Naive thymus-derived CD4-positive, alpha-beta T cell (primary cell): ENCODE results near the gene ARL5A. TPM values are rescaled to one million over a fixed set of nuclear protein-coding genes. Genes with fewer than 3 reads are reported as not detected.

Source experiments
- ATAC-seq: fragments of 150-1000 bp; cut with Tn5 transposase; 2 replicates; pipeline ENCODE4 v1.10.0; 2021; ENCODE audit warnings: mild to moderate bottlenecking, moderate library complexity
- CTCF ChIA-PET: fragments of 350-600 bp; sonication (Branson Sonifier 250); formaldehyde crosslinking; loops from one replicate; lab custom pipeline; 2021; ENCODE audit warnings: antibody characterized with exemption; lab: Charles Lee
- POLR2A ChIA-PET: fragments of 350-600 bp; sonication (Branson Sonifier 250); formaldehyde crosslinking; loops from one replicate; lab custom pipeline; 2021; ENCODE audit warnings: antibody characterized with exemption, inconsistent platforms; lab: Charles Lee
- DNase-seq, 9 donors: peaks; one replicate each; pipeline versions ENCODE4 v3.0.0 to v3.0.0-alpha.2; 2020 to 2022; ENCODE audit warnings: mixed read lengths in 1 of 9
- H3K27ac ChIP-seq: one replicate; pipeline ENCODE4 v1.7.0; 2013; ENCODE audit warnings: mild to moderate bottlenecking, low read depth, low read length, moderate library complexity
- H3K27me3 ChIP-seq, 2 donors: one replicate each; pipeline ENCODE4 v1.7.0; 2013; ENCODE audit warnings: low read length in 2 of 2, mild to moderate bottlenecking in 2 of 2, moderate library complexity in 2 of 2; ENCODE audit not compliant: control insufficient read depth in 2 of 2, insufficient read depth in 2 of 2
- H3K36me3 ChIP-seq, 3 experiments: 1 replicate in 2 of 3; 2 replicates in 1 of 3; pipeline ENCODE4 v1.7.0; 2013; ENCODE audit warnings: low read length in 3 of 3, mild to moderate bottlenecking in 3 of 3, moderate library complexity in 1 of 3; ENCODE audit not compliant: insufficient read depth in 3 of 3, control insufficient read depth in 2 of 3
- H3K4me1 ChIP-seq, 2 donors: one replicate each; pipeline ENCODE4 v1.7.0; 2013; ENCODE audit warnings: low read length in 2 of 2, mild to moderate bottlenecking in 2 of 2, moderate library complexity in 1 of 2; ENCODE audit not compliant: control insufficient read depth in 2 of 2, insufficient read depth in 2 of 2
- H3K4me3 ChIP-seq: 2 replicates; pipeline ENCODE4 v1.7.0; 2013; ENCODE audit warnings: mild to moderate bottlenecking, low read length
- H3K9me3 ChIP-seq, 3 experiments: 1 replicate in 2 of 3; 2 replicates in 1 of 3; pipeline ENCODE4 v1.7.0; 2013; ENCODE audit warnings: low read length in 3 of 3; ENCODE audit not compliant: control insufficient read depth in 2 of 3
- H3K27ac Mint-ChIP-seq, 9 donors: one replicate each; pipeline ENCODE4 v1.8.0; 2020 to 2022; ENCODE audit warnings: mixed read lengths in 9 of 9, mild to moderate bottlenecking in 8 of 9, moderate library complexity in 5 of 9, inconsistent platforms in 2 of 9
- H3K27me3 Mint-ChIP-seq, 5 donors: one replicate each; pipeline ENCODE4 v1.8.0; 2021 to 2022; ENCODE audit warnings: mixed read lengths in 5 of 5, mild to moderate bottlenecking in 1 of 5
- H3K36me3 Mint-ChIP-seq, 5 donors: one replicate each; pipeline ENCODE4 v1.8.0; 2020 to 2022; ENCODE audit warnings: mixed read lengths in 5 of 5, mild to moderate bottlenecking in 3 of 5, inconsistent platforms in 1 of 5
- H3K4me1 Mint-ChIP-seq, 7 donors: one replicate each; pipeline ENCODE4 v1.8.0; 2020 to 2022; ENCODE audit warnings: mixed read lengths in 7 of 7, mild to moderate bottlenecking in 3 of 7, inconsistent platforms in 1 of 7
- H3K4me3 Mint-ChIP-seq, 10 donors: one replicate each; pipeline ENCODE4 v1.8.0; 2020 to 2022; ENCODE audit warnings: mild to moderate bottlenecking in 10 of 10, mixed read lengths in 10 of 10, moderate library complexity in 6 of 10, inconsistent platforms in 2 of 10
- H3K9me3 Mint-ChIP-seq, 11 donors: one replicate each; pipeline ENCODE4 v1.8.0; 2020 to 2022; ENCODE audit warnings: mixed read lengths in 11 of 11, mild to moderate bottlenecking in 4 of 11, inconsistent platforms in 1 of 11, moderate library complexity in 1 of 11
- intact Hi-C, 2 donors: fragments of 100-400 bp; cut with micrococcal nuclease; formaldehyde crosslinking; loops; one replicate each; pipeline ENCODE4 v1.15.1; 2023
- polyA plus RNA-seq, 2 donors: library from polyadenylated mRNA; unstranded; fragments of 300-500 nt; fragmentation: Illumina TruSeq; gene quantifications; one replicate each; pipeline ENCODE4 v1.2.3, GENCODE V29; 2021
- total RNA-seq, 6 experiments: library from RNA in 5 of 6; stranded (reverse) in 5 of 6; gene quantifications; 1 replicate in 5 of 6; 2 replicates in 1 of 6; pipeline ENCODE4 v1.2.3 and lab custom pipeline; 2021 to 2026

Gene ARL5A
- total and polyA plus RNA-seq, 7 experiments from 2014 or later = 25.8 to 68.3 (median 35.6) TPM

- ChIA-PET CTCF (no interaction called here), POLR2A (interaction anchor here (0.9 to 3.4 kb wide), 2 partner anchors 191 to 539 kb away, joined by 3 to 22 read pairs; no protein-coding TSS in a partner anchor)
- peak overlapping the region; percentile 84 to 97 (median 90) for H3K4me3 Mint-ChIP-seq
- peak overlapping the region; percentile 93 for H3K4me3 ChIP-seq
- DNase-seq (no peak), ATAC-seq (no peak)
- H3K36me3 Mint-ChIP-seq = peaks cover 0 to 4% (median 0%) of the 10 kb centered on the region in 5 donors
- peaks cover 0 to 4% (median 0%) of the 10 kb centered on the region in 3 experiments for H3K36me3 ChIP-seq
- intact Hi-C loops = loop anchor here (1.0 to 10.0 kb wide), 13 partner anchors 21 to 889 kb away; partner anchors contain the start of genes NMI (in 2 of the 2), RBM43 (in 2 of the 2), STAM2 (in 2 of the 2) and ARL6IP6 (in 1 of the 2)
- H3K9me3 Mint-ChIP-seq = peaks cover 0 to 3% (median 0%) of the 10 kb centered on the region in 11 donors
- H3K27me3 Mint-ChIP-seq = peaks cover 0 to 8% (median 0%) of the 10 kb centered on the region in 5 donors
- peak overlapping the region; percentile 85 to 94 (median 92) for H3K27ac Mint-ChIP-seq
- no peaks in the 10 kb centered on the region for H3K27me3 ChIP-seq
- H3K4me1 Mint-ChIP-seq = peaks cover 24 to 46% (median 34%) of the 10 kb centered on the region in 7 donors
- no peaks in the 10 kb centered on the region for H3K9me3 ChIP-seq
- H3K27ac ChIP-seq = peak overlapping the region; percentile 87
- H3K4me1 ChIP-seq = peaks cover 13 to 26% of the 10 kb centered on the region in 2 donors
These were observed 686 bp upstream of the ARL5A start for GRCh38 chr2:151828890-151829324.

- Mint-ChIP-seq H3K27ac (peak overlapping the region; percentile 86 to 96 (median 92)), H3K9me3 (peaks cover 0 to 3% (median 0%) of the 10 kb centered on the region in 11 donors), H3K4me1 (peaks cover 36 to 58% (median 46%) of the 10 kb centered on the region in 7 donors), H3K36me3 (peaks cover 0 to 4% (median 0%) of the 10 kb centered on the region in 5 donors), H3K27me3 (peaks cover 0 to 4% (median 0%) of the 10 kb centered on the region in 5 donors), H3K4me3 (peak overlapping the region; percentile 84 to 97 (median 92))
- POLR2A ChIA-PET = interaction anchor here (1.0 to 3.4 kb wide), 3 partner anchors 13 to 347 kb away, joined by 3 to 22 read pairs (median 7); no protein-coding TSS in a partner anchor
- Histone ChIP-seq H3K36me3 (peaks cover 0 to 4% (median 0%) of the 10 kb centered on the region in 3 experiments), H3K4me3 (peak overlapping the region; percentile 93), H3K9me3 (no peaks in the 10 kb centered on the region), H3K4me1 (peaks cover 18 to 26% of the 10 kb centered on the region in 2 donors), H3K27ac (peak overlapping the region; percentile 87), H3K27me3 (no peaks in the 10 kb centered on the region)
- DNase-seq = peak in 3 of 9 donors; percentile 5 to 28 (median 10)
- ATAC-seq = peak; percentile 19
- intact Hi-C loops = loop anchor here (1.0 to 10.0 kb wide), 14 partner anchors 19 to 891 kb away; partner anchors contain the start of genes NMI (in 2 of the 2), RBM43 (in 2 of the 2), STAM2 (in 2 of the 2) and ARL6IP6 (in 1 of the 2)
- CTCF ChIA-PET = interaction anchor here (1.2 kb wide), 1 partner anchor 189 kb away, joined by 6 read pairs; no protein-coding TSS in a partner anchor
These were observed 568 bp downstream of the ARL5A start for GRCh38 chr2:151827564-151828142.

GRCh38 chr2:151826737-151827157 is 1.5 kb downstream of the ARL5A start:
- peaks cover 18 to 26% of the 10 kb centered on the region in 2 donors for H3K4me1 ChIP-seq
- ATAC-seq (no peak), DNase-seq (no peak)
- H3K27me3 Mint-ChIP-seq = no peaks in the 10 kb centered on the region
- intact Hi-C loops = loop anchor here (2.0 to 10.0 kb wide), 6 partner anchors 18 to 564 kb away; partner anchors contain the start of gene RBM43 (in 1 of the 2)
- H3K36me3 ChIP-seq = peaks cover 0 to 4% (median 0%) of the 10 kb centered on the region in 3 experiments
- H3K9me3 Mint-ChIP-seq = peaks cover 0 to 3% (median 0%) of the 10 kb centered on the region in 11 donors
- ChIA-PET CTCF (interaction anchor here (1.0 kb wide), 1 partner anchor 22 kb away, joined by 3 read pairs; no protein-coding TSS in a partner anchor), POLR2A (interaction anchor here (1.6 to 3.4 kb wide), 2 partner anchors 189 to 348 kb away, joined by 3 to 22 read pairs; no protein-coding TSS in a partner anchor)
- H3K9me3 ChIP-seq = no peaks in the 10 kb centered on the region
- H3K4me3 Mint-ChIP-seq = peak overlapping the region; percentile 84 to 97 (median 92)
- peaks cover 43 to 65% (median 52%) of the 10 kb centered on the region in 7 donors for H3K4me1 Mint-ChIP-seq
- H3K36me3 Mint-ChIP-seq = peaks cover 0 to 7% (median 0%) of the 10 kb centered on the region in 5 donors
- H3K27ac ChIP-seq = no peak overlapping the region
- peak overlapping the region; percentile 93 for H3K4me3 ChIP-seq
- H3K27me3 ChIP-seq = no peaks in the 10 kb centered on the region
- peak overlapping the region in 6 of 9 donors; percentile 9 to 94 (median 92) for H3K27ac Mint-ChIP-seq

- no peak for DNase-seq
- no peak overlapping the region for H3K4me3 ChIP-seq
- peaks cover 48 to 78% (median 65%) of the 10 kb centered on the region in 7 donors for H3K4me1 Mint-ChIP-seq
- ChIA-PET CTCF (interaction anchor here (0.7 kb wide), 2 partner anchors 172 to 586 kb away, joined by 3 to 4 read pairs; no protein-coding TSS in a partner anchor), POLR2A (no interaction called here)
- intact Hi-C loops = loop anchor here (5.0 to 10.0 kb wide), 5 partner anchors 177 to 563 kb away; partner anchors contain the start of gene RBM43 (in 1 of the 2)
- H3K27ac ChIP-seq = no peak overlapping the region
- H3K36me3 Mint-ChIP-seq = peaks cover 0 to 15% (median 7%) of the 10 kb centered on the region in 5 donors
- peaks cover 0 to 3% (median 0%) of the 10 kb centered on the region in 11 donors for H3K9me3 Mint-ChIP-seq
- peaks cover 0 to 4% (median 0%) of the 10 kb centered on the region in 3 experiments for H3K36me3 ChIP-seq
- peaks cover 18 to 26% of the 10 kb centered on the region in 2 donors for H3K4me1 ChIP-seq
- no peaks in the 10 kb centered on the region for H3K9me3 ChIP-seq
- H3K4me3 Mint-ChIP-seq = peak overlapping the region in 1 of 10 donors; percentile 14
- H3K27me3 ChIP-seq = no peaks in the 10 kb centered on the region
- H3K27me3 Mint-ChIP-seq = no peaks in the 10 kb centered on the region
- no peak overlapping the region for H3K27ac Mint-ChIP-seq
- ATAC-seq = no peak
These were observed 3.3 kb downstream of the ARL5A start for GRCh38 chr2:151824886-151825285.

GRCh38 chr2:151823651-151824050 is 4.6 kb downstream of the ARL5A start:
- Histone ChIP-seq H3K4me3 (no peak overlapping the region), H3K36me3 (peaks cover 0 to 4% (median 0%) of the 10 kb centered on the region in 3 experiments), H3K27me3 (no peaks in the 10 kb centered on the region), H3K27ac (no peak overlapping the region), H3K9me3 (no peaks in the 10 kb centered on the region), H3K4me1 (peaks cover 16 to 23% of the 10 kb centered on the region in 2 donors)
- CTCF ChIA-PET = no interaction called here
- H3K4me1 Mint-ChIP-seq = peaks cover 47 to 81% (median 69%) of the 10 kb centered on the region in 7 donors
- H3K4me3 Mint-ChIP-seq = peak overlapping the region in 3 of 10 donors; percentile 11 to 29 (median 14)
- POLR2A ChIA-PET = no interaction called here
- H3K27ac Mint-ChIP-seq = no peak overlapping the region
- H3K36me3 Mint-ChIP-seq = peaks cover 0 to 17% (median 7%) of the 10 kb centered on the region in 5 donors
- H3K27me3 Mint-ChIP-seq = no peaks in the 10 kb centered on the region
- no peak for ATAC-seq
- intact Hi-C loops = loop anchor here (10.0 kb wide), 2 partner anchors 201 to 399 kb away; no protein-coding TSS in a partner anchor
- peaks cover 0 to 2% (median 0%) of the 10 kb centered on the region in 11 donors for H3K9me3 Mint-ChIP-seq
- no peak for DNase-seq

GRCh38 chr2:151819920-151820319 is 8.3 kb downstream of the ARL5A start:
- H3K4me3 ChIP-seq = no peak overlapping the region
- ATAC-seq (no peak), DNase-seq (no peak)
- intact Hi-C loops = loop anchor here (10.0 kb wide), 2 partner anchors 205 to 395 kb away; no protein-coding TSS in a partner anchor
- ChIA-PET CTCF (interaction anchor here (1.2 kb wide), 1 partner anchor 9 kb away, joined by 4 read pairs; no protein-coding TSS in a partner anchor), POLR2A (no interaction called here)
- H3K27me3 ChIP-seq = no peaks in the 10 kb centered on the region
- H3K9me3 ChIP-seq = no peaks in the 10 kb centered on the region
- Mint-ChIP-seq H3K36me3 (peaks cover 4 to 24% (median 17%) of the 10 kb centered on the region in 5 donors), H3K4me1 (peaks cover 35 to 73% (median 58%) of the 10 kb centered on the region in 7 donors), H3K27ac (no peak overlapping the region), H3K27me3 (no peaks in the 10 kb centered on the region), H3K4me3 (no peak overlapping the region), H3K9me3 (no peaks in the 10 kb centered on the region)
- H3K4me1 ChIP-seq = peaks cover 5% of the 10 kb centered on the region in 2 donors
- H3K27ac ChIP-seq = no peak overlapping the region
- no peaks in the 10 kb centered on the region for H3K36me3 ChIP-seq
